Subcutaneous adipose tissue (tissue), 4 donors: ENCODE results near the gene MEX3B. TPM values are rescaled to one million over a fixed set of nuclear protein-coding genes. Genes with fewer than 3 reads are reported as not detected.

Source experiments
- CTCF ChIP-seq: fragments of 450-650 bp; IDR thresholded peaks from one replicate; pipeline ENCODE4 v1.5.1; 2016; ENCODE audit warnings: low read depth, mild to moderate bottlenecking, control low read depth, antibody characterized with exemption, moderate library complexity
- total RNA-seq, 4 donors: library from RNA; depleted of rRNA; stranded (reverse); fragments of >200 nt; gene quantifications; one replicate each; pipeline ENCODE4 v1.1.0, GENCODE V29; 2016

Gene MEX3B
- total RNA-seq, 4 donors from 2014 or later: 0.82 to 2.2 (median 1.6) TPM

- TF ChIP-seq CTCF: no peak
These were observed 53.3 kb downstream of the MEX3B start for GRCh38 chr15:81992523-81992922.

Other genes starting within 250 kb of the MEX3B start
- gene EFL1, start 216.7 kb upstream of the MEX3B start, total RNA-seq: 10 to 100 TPM; 12.2 to 21.1 (median 16.6) TPM
- gene SAXO2, start 216.8 kb upstream of the MEX3B start, total RNA-seq: 1 to 10 TPM in 1 of 4 donors, under 1 TPM in 2, not detected in 1; 0.22 to 5.2 (median 0.68) TPM